HL-60 (cell line): ENCODE data around the gene FRZB.

ENCODE experiments used
- DNase-seq, 2 experiments: peaks; one replicate each; pipeline ENCODE4 v3.0.0-alpha.2; 2010 to 2020; ENCODE audit warnings: low read depth in 1 of 2, low spot score in 1 of 2
- H3K27ac ChIP-seq: fragments of 250-450 bp; sonication (Bioruptor Pico); replicated peaks from 2 replicates; pipeline ENCODE4 v1.5.1; 2020; ENCODE audit warnings: mild to moderate bottlenecking, moderate library complexity
- H3K27me3 ChIP-seq: fragments of 250-450 bp; sonication (Bioruptor Pico); 2 replicates; pipeline ENCODE4 v1.5.1; 2021; ENCODE audit warnings: mild to moderate bottlenecking, moderate library complexity; ENCODE audit not compliant: insufficient read depth, poor library complexity, severe bottlenecking
- H3K4me3 ChIP-seq: replicated peaks from 2 replicates; pipeline ENCODE4 v1.5.1; 2011; ENCODE audit warnings: mild to moderate bottlenecking, control low read depth, low read length; ENCODE audit not compliant: insufficient read depth
- GABPA ChIP-seq: IDR thresholded peaks from 2 replicates; pipeline ENCODE4 v1.6.1; 2012; ENCODE audit warnings: low read depth
- POLR2AphosphoS5 ChIP-seq: IDR thresholded peaks from 2 replicates; pipeline ENCODE4 v1.6.1; 2012; ENCODE audit warnings: low read depth
- SPI1 ChIP-seq: IDR thresholded peaks from 2 replicates; pipeline ENCODE4 v1.6.1; 2012; ENCODE audit warnings: low read depth, mild to moderate bottlenecking, borderline replicate concordance
- TF ChIP-seq, protein P1 (sequence below): IDR thresholded peaks from one replicate; pipeline ENCODE4 v1.5.1; 2011; ENCODE audit warnings: low read length, control low read depth, inconsistent platforms; ENCODE audit not compliant: insufficient read depth
- TF ChIP-seq, protein P2 (sequence below): IDR thresholded peaks from 2 replicates; pipeline ENCODE4 v1.6.1; 2012; ENCODE audit warnings: low read depth; ENCODE audit not compliant: insufficient replicate concordance

Gene FRZB

DNA sequence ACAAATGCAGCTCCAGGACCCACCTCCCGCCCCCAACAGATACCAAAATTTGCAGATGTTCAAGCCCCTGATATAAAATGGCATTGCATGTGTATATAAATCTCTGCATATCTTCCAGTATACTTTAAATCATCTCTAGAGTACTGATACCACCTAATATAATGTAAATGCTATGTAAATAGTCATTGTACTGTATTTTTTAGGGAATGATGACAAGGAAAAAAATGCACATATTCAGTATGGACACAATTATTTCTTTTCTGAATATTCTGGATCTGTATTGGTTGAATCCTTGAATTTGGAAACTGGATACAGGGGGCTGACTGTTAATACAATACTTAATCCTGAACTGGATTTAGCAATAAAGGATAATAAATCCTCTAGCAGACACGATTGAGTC is 67.7 kb downstream of the FRZB start:
- no peaks in the 10 kb centered on the region for H3K27me3 ChIP-seq
- no peak overlapping the region for H3K4me3 ChIP-seq
- no peak for DNase-seq
- H3K27ac ChIP-seq, result no peak overlapping the region
- TF ChIP-seq GABPA, result no peak
- TF ChIP-seq, protein P1, sequence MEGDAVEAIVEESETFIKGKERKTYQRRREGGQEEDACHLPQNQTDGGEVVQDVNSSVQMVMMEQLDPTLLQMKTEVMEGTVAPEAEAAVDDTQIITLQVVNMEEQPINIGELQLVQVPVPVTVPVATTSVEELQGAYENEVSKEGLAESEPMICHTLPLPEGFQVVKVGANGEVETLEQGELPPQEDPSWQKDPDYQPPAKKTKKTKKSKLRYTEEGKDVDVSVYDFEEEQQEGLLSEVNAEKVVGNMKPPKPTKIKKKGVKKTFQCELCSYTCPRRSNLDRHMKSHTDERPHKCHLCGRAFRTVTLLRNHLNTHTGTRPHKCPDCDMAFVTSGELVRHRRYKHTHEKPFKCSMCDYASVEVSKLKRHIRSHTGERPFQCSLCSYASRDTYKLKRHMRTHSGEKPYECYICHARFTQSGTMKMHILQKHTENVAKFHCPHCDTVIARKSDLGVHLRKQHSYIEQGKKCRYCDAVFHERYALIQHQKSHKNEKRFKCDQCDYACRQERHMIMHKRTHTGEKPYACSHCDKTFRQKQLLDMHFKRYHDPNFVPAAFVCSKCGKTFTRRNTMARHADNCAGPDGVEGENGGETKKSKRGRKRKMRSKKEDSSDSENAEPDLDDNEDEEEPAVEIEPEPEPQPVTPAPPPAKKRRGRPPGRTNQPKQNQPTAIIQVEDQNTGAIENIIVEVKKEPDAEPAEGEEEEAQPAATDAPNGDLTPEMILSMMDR, result no peak
- no peak for TF ChIP-seq SPI1
- TF ChIP-seq, protein P2, sequence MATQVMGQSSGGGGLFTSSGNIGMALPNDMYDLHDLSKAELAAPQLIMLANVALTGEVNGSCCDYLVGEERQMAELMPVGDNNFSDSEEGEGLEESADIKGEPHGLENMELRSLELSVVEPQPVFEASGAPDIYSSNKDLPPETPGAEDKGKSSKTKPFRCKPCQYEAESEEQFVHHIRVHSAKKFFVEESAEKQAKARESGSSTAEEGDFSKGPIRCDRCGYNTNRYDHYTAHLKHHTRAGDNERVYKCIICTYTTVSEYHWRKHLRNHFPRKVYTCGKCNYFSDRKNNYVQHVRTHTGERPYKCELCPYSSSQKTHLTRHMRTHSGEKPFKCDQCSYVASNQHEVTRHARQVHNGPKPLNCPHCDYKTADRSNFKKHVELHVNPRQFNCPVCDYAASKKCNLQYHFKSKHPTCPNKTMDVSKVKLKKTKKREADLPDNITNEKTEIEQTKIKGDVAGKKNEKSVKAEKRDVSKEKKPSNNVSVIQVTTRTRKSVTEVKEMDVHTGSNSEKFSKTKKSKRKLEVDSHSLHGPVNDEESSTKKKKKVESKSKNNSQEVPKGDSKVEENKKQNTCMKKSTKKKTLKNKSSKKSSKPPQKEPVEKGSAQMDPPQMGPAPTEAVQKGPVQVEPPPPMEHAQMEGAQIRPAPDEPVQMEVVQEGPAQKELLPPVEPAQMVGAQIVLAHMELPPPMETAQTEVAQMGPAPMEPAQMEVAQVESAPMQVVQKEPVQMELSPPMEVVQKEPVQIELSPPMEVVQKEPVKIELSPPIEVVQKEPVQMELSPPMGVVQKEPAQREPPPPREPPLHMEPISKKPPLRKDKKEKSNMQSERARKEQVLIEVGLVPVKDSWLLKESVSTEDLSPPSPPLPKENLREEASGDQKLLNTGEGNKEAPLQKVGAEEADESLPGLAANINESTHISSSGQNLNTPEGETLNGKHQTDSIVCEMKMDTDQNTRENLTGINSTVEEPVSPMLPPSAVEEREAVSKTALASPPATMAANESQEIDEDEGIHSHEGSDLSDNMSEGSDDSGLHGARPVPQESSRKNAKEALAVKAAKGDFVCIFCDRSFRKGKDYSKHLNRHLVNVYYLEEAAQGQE, result no peak
- TF ChIP-seq POLR2AphosphoS5, result no peak

DNA sequence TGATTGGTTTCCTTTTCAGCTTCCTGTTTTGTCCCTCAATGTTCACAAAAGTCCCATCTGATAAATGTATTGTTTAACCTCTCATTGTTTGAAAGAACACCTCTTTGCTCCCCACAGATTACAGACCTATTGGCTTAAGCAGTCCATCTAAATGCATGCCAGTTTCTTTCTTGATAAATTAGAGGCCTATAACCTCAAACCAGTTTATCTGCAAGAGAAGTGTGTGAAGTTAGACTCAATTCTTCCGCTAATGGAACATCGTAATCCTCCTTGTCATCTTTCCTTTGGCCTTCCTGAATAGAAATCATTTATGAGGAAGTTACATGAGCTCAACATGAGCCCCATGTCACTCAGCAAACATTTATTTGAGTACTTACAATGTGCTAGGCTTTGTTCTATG is 74.0 kb downstream of the FRZB start:
- TF ChIP-seq, protein P1, result no peak
- no peak for TF ChIP-seq SPI1
- TF ChIP-seq, protein P2, result no peak
- no peak overlapping the region for H3K27ac ChIP-seq
- DNase-seq, result no peak
- H3K27me3 ChIP-seq, result no peaks in the 10 kb centered on the region
- no peak overlapping the region for H3K4me3 ChIP-seq

DNA sequence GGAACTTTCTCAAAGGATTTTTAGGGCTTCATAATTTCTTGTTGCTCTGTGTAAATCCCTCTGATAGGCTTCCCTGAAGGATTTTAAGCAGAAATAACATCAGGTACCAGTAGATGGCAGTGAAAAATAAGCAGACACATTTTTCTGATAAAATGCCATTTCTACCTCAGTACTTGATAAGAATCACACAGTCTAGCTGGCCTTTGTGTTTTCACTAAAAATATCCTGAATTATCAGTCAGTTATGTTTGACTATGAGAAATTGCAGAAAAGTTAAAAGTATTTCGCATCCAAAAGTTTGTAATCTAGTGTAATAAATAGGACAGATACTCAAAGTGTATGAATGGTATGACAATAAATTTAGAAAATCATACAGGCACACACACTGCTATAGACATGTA is 81.7 kb downstream of the FRZB start:
- Histone ChIP-seq H3K27ac (no peak overlapping the region), H3K4me3 (no peak overlapping the region), H3K27me3 (no peaks in the 10 kb centered on the region)
- no peak for DNase-seq
- TF ChIP-seq, protein P1, result no peak
- TF ChIP-seq GABPA (no peak), SPI1 (no peak), POLR2AphosphoS5 (no peak)
- TF ChIP-seq, protein P2, result no peak
